H1 (cell line): Measurements from ENCODE around the gene PPP1R14C. TPM values are rescaled to one million over a fixed set of nuclear protein-coding genes. Genes with fewer than 3 reads are reported as not detected.

Experiments
- FOSL1 ChIP-seq: IDR thresholded peaks from 2 replicates; pipeline ENCODE4 v1.6.1; 2011; ENCODE audit warnings: mild to moderate bottlenecking, low read depth, low read length, moderate library complexity; ENCODE audit not compliant: insufficient read depth
- GABPA ChIP-seq: IDR thresholded peaks from 2 replicates; pipeline ENCODE4 v1.6.1; 2011; ENCODE audit warnings: mild to moderate bottlenecking, low read length, moderate library complexity, borderline replicate concordance; ENCODE audit not compliant: insufficient read depth
- SP1 ChIP-seq: IDR thresholded peaks from 2 replicates; pipeline ENCODE4 v1.6.1; 2011; ENCODE audit warnings: low read depth, low read length
- polyA plus RNA-seq, 7 experiments: library from polyadenylated mRNA; depleted of rRNA in 3 of 7; stranded (reverse) in 5 of 7; unstranded in 2 of 7; fragments of >200 nt in 5 of 7; fragments of 200-250 nt in 2 of 7; gene quantifications; 1 replicate in 5 of 7; 2 replicates in 1 of 7; 4 replicates in 1 of 7; pipeline versions ENCODE4 v1.2.1 to v1.2.3, GENCODE V29; 2011 to 2013; ENCODE audit warnings: missing spikeins in 2 of 7, mixed read lengths in 2 of 7
- total RNA-seq: library from RNA; stranded (reverse); fragmentation: NEBNext Ultra II Directional; extraction: Animal tissue kit (Norgen Biotek cat#: 25700); gene quantifications from 2 replicates; pipeline ENCODE4 v1.2.1, GENCODE V29; 2021
- TF ChIP-seq, protein P1 (sequence below): IDR thresholded peaks from 2 replicates; pipeline ENCODE4 v1.6.1; 2011; ENCODE audit warnings: low read depth, mild to moderate bottlenecking, low read length; ENCODE audit not compliant: insufficient read depth

Gene PPP1R14C
- total and polyA plus RNA-seq, 2 of the 8 experiments (the other 6 are each of a cell fraction or from before 2014, with no cell fraction given), result 0.30 to 0.61 TPM

DNA sequence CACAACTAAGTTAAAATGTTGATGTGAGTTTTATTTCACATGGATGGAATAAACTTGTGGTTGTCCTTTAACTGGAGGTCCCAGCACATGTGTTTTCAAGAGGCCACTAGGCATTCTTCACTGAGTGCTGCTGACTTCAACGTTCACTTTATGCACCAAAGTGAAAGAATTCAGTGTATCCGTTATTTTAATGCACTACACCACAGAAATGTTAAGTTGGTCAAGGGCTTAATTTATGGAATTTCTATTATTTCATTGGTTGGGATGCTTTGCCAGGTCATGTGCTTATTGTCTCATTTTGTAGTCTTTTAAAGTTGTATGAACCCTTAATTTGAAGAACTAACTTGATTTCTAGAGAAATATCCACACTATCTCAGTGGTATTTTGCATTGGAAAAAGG is 106.4 kb downstream of the PPP1R14C start (continued):
- TF ChIP-seq SP1, result no peak
- TF ChIP-seq GABPA, result no peak
- TF ChIP-seq, protein P1, sequence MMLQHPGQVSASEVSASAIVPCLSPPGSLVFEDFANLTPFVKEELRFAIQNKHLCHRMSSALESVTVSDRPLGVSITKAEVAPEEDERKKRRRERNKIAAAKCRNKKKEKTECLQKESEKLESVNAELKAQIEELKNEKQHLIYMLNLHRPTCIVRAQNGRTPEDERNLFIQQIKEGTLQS, result no peak
- no peak for TF ChIP-seq FOSL1
